Measurements from ENCODE around the gene CPN2. TPM values are rescaled to one million over a fixed set of nuclear protein-coding genes. Genes with fewer than 3 reads are reported as not detected.

Gene CPN2
- polyA plus RNA-seq, 3 donors, result 0.11 to 0.69 (median 0.65) TPM

DNA sequence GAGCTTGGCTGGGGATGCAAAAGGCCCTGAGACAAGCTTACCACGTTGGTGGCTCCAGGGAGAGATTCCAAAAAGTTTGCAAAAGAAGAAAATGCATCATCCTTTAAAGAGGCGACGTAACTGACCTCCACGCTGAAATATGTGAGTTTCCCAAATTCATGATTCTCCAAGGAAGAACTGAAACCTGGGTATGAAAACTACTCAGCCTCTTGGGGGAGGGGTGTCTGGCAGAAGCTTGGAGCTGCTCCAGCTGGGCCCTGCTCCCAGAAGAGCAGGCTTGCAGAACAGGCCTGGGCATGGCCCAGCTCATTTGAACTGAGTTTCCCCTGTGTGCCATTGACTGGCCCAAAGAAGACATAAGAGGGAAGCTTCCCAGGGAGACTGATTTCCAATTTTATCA is 20.5 kb downstream of the CPN2 start:
- DNase-seq (ENCODE audit: low read depth in 3 of 3, low spot score in 2 of 3), result no peak

DNA sequence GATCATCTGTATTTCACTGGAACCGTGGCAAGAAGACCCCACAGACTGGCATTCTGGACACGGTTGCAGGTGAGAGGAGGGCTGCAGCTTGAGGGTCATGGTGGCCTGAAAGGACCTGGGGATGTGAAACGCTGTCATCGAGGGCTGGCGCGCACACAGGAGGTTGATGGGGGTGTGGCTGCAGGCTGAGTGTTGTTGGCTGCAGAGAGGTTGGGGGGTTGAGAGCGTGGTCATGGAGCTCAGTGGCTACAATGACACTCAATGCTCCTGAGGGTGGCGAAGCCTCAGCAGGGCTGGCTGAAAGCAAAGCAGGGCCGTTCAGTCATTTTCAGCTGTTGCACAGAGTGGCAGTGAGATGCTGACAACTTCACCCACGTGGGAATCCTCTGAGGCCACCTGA is 21.0 kb downstream of the CPN2 start:
- no peak for DNase-seq (ENCODE audit: low read depth in 3 of 3, low spot score in 2 of 3)

DNA sequence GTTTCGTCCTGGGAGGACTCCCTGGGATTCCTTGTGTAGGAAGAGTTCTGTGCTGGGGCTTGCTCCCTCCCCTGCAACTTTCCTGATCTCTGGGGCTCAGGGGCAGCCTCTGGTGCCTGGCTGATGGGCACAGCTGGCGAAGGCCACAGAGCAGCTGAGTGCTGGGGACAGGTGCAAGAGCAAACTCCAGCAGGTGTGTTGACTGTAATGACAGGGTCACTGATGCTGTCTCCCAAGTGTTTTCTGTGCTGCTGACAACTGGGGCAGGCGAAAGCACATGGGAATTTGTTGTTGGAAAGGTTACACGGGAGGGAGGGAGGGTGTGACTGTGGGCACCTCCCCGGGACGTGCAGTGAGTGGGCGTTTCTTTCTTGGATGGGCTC is 21.6 kb downstream of the CPN2 start:
- no peak for DNase-seq (ENCODE audit: low read depth in 3 of 3, low spot score in 2 of 3)

DNA sequence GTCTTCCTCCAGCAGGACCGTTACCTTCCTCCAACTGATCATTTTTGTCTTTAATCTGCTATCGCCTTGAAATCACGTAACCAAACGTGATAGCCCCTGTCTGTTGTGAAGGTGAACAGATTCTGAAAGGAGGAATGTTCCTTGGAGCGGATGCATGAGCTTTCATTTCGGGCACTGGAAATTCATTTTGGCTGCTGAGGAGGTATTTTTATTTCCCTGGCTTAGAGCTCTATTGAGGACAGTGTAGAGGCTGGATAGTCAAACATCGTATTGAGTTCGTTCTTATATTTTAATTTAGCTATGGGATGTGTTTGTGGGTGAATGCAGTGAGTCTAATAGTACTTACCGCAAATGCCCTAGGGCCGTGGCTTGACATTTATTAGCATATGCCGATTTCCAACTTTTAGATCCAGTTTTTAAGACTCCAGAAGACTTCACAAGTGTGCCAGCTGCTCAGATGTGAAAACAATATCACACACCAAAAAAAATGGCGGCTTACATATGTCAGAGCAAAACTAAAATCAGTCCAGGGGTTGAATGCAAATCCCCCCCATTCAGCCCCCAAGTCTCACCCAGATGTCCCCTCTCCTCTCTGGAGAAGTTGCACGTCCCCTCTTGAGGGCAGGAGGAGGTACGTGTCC is 22.1 kb downstream of the CPN2 start:
- DNase-seq (ENCODE audit: low read depth in 3 of 3, low spot score in 2 of 3), result no peak

DNA sequence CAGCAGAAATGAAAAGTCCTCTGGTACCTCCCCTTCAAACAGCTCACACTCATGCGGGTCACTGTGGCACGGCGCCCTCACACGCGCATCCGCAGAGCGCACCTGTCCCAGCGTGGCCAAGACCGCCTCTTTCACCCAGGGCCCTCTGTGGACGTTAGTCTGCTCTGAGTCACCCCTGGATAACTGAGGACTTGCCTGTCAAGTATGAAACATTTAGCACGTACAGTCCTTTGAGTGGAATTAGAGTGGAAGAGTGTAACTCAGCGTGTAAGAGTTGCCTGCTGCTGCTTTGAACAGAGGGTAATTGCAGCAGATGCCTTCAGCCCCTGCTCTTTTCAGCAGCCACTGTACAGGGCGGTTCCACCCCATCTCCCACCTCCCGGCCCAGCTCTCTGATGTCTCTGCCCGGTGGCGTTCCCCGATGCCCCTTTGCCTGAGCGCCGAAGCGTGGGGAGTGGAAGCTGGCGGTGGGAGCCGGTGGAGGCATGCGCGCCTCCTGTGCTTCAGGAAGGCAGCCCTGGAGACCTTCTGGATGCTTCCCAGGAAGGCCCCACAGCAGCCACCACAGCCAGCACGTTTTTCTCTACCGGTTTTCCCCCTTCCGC is 23.0 kb downstream of the CPN2 start:
- no peak for DNase-seq (ENCODE audit: low read depth in 3 of 3, low spot score in 2 of 3)

DNA sequence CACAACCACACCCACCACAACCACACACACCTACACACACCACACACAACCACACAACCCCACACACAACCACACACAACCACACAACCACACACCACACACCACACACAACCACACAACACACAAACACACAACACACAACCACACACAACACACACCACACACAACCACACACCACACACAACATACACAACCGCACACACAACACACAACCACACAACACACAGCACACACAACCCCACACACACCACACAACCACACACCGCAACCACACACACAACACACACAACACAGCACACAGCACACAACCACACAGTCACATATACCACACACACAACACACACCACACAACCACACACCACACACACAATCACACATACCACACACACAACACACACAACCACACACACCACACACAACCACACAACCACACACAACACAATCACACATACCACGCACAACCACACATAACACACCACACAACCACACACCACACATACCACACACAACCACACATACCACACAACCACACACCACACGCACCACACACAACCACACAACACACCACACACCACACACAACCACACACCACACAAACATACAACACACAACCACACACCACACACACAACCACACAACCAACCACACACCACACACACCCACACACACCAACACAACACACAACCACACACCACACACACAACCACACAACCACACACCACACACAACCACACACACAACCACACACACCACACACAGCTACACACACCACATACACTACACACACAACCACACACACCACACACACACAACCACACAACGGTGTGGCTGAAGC is 23.7 kb downstream of the CPN2 start:
- DNase-seq (ENCODE audit: low read depth in 3 of 3, low spot score in 2 of 3), result no peak

DNA sequence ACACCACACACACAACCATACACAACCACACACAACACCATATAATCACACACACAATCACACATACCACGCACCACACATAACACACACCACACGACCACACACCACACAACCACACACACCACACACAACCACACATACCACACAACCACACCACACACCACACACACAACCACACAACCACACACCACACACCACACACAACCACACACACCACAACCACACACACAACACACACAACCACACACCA is 24.2 kb downstream of the CPN2 start:
- DNase-seq (ENCODE audit: low read depth in 3 of 3, low spot score in 2 of 3), result no peak

DNA sequence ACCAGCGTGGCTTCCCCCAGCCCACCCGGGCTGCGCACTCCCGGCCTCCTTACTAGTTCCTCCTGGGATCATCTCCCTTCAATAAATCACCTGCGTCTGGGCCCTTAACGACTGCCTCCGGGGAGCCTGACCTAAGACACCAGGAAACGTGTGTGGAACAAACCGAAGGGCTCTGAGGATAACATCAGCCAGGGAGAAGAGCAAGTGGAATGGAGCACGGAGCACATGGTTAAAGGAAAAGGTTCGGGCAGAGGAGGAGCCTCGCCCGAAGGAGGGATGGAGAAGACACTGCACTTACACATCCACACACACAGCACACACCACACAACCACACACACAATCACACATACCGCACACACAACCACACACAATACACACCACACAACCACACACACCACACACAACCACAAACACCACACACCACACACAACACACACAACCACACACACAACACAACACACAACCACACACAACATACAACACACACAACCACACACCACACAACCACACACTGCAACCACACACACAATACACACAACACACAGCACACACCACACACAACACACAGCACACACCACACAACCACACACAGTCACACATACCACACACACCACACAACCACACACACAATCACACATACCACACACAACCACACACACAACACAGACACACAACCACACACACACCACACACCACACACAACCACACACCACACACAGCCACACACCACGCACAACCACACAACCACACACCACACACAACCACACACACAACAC is 24.7 kb downstream of the CPN2 start:
- no peak for DNase-seq (ENCODE audit: low read depth in 3 of 3, low spot score in 2 of 3)

DNA sequence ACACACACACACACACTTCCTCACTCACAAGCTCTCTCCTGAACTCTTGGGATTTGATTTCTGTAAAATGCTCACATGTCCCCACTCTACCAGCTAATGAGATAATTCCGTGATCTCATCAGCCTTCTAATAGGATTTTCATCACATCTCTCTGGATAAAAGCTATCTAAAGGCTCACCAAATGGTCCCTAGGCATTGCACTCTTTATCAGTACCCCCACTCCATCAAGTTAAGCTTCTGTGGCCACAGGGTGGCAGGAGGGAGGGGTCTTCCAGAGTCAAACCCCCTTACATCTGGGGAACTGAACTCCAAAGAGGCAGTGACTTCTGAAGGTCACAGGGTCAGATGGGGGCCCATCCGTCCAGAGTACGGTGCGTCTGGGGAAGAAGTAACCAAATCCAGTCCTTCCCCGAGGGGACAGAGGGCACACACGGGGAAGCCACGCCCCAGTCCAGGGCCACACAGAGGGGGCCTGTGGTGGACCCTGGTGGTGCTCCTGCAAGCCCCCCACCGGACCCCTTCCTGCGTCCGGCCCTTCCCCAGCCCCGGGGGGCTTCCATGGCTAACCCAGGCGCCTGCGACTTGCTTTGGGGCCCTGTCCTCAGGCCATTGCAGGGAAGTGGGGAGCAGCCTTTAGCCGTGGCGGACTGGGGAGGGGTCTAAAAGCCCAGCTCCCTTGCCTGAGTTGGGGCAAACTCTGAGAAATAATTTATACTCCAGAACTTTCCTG is 25.5 kb downstream of the CPN2 start:
- no peak for DNase-seq (ENCODE audit: low read depth in 3 of 3, low spot score in 2 of 3)

DNA sequence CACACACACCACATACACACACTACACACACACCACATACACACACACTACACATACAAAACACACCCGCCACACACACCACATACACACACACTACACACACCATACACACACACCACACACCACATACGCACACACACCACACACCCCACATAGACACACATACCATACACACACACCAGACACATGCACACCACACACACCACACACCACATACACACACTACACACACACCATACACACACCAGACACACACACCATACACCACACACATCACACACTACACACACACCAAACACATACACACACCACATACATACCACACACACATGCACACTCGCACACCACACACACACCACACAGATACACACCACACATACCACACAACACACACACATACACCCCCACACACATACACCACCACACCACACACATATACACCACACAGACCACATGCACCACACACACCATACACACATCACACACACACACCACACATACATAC is 26.3 kb downstream of the CPN2 start:
- no peak for DNase-seq (ENCODE audit: low read depth in 3 of 3, low spot score in 2 of 3)

DNA sequence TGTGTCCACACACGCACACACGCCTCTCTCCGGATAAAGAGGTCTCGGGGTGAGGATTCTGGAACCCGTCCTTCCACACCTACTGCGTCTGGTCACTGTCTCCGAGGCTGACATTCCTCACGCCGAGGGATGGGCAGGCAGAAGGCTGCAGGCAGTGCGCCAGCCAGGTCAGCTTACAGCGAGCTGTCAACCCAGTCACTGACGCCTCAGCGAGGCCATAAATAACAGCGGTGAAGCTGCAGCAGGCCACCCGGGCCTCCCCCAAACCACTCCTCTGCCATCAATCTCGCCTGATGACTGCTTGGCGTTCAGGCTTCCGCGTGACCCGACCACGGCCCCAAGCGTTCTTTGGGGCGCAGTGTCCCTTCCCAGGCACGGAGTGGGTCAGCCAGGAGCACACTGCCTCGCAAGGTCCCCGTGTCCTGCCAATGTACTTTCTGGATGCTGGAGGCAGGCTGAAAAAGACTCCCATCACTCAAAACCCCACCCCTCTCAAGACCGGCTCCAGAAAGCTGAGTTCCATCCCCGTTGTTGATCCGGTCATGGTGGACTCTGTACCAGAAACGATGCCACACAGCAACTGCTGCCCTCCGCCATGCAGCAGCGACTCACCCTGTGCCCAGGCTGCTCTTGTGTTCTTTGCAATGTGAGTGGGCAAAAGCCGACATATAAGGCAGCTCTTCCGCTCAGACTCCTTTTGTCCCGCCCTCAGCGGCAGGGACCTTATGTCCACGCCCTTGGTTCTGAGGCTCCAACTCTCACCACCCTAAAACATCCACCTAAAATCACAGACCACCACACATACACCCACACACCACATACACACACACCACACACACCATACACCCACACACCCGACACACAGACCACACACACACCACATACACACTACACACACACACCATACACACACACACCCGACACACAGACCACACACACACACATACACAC is 27.1 kb downstream of the CPN2 start:
- DNase-seq (ENCODE audit: low read depth in 3 of 3, low spot score in 2 of 3), result peak in 1 of 3 donors; percentile 67

DNA sequence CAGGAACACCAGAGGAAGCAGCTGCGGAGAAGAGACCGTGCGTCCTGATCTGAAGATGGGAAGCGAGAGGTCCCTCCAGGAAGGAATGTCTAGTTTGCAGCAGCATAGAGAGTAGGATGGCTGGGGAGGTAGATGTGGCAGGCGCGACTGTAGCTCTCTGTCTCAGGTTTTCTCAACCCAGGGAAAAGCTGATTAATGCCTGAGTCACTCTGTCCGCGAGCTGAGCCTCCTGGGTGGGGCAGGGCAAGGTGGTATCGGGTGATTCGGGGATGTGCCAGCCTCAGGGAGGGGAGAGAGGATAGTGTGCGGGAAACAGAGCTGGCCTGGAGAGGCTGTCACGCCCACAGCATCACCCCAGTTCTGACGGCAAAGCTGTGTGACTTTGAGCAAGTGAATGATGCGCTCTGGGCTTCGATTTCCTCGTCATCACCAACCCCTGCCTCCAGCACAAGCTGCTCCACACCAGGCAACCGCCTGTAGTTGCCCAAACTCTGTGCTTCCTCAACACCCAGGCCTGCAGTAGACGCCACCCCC is 28.4 kb downstream of the CPN2 start:
- no peak for DNase-seq (ENCODE audit: low read depth in 3 of 3, low spot score in 2 of 3)

DNA sequence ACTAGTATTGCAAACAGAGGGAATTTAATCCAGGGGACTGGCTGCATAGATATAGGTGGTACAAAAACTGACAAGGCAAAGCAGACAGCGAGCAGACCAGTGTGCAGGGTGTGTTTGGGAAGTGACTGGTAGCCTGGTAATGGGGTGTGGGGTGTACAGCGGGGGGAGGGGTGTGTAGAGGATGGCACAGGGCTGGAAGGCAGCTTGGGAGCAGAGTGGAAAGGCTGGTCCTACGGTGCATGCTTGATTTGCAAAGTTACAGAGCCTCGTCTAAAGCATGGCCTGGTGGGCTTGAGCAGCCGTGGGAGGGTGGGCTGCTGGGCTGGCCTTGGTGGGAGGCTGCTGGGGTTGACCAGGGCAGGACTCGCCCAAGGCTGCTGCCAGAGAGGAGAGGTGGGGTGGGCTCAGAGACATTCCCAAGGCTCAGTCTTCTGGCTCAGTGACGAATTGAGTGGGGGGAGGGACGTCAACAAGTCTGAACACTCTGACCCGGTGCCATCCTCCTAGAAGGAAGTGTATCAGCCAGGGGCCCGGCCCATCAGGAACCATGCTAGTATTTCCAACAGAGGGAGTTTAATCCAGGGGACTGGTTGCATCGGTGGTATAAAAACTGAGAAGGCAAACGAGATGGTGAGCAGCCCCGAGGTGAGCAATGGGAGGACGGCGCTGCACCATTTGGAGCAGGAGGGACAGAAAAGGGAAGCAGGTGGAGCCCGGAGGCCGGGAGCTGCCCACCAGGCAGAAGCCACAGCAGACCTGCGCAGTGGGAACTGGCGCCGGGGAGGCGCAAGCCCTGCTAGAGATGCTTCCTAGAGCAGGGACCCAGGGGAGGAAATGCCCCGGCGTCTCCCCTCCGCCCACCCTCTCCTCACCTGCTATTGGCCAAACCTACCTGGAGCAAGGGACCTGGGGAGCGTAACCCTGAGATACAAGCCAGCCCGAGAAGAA is 29.2 kb downstream of the CPN2 start:
- no peak for DNase-seq (ENCODE audit: low read depth in 3 of 3, low spot score in 2 of 3)

DNA sequence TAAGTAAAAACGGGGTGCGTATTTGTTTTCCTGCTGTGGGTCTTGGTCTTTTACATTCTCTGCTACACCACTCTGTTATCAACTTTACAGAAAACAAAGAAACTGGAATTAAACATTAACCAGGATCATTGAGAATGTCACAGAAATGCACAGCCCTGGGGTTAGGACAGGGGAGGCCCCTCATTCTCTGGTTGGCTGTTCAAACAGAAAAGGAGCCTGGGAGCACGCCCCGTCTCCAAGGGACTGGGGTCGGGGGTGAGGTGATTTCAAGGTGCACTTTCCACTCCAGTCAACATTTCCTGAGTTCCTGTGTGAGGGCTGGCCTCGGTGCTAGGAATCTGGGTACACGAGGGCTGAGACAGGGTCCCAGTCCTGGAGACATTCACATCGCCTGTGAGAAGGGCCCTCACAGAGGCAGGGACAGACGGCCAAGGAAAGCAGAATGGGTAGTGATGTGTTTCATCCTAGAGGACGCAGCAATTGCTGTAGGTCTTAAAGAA is 30.3 kb downstream of the CPN2 start:
- no peak for DNase-seq (ENCODE audit: low read depth in 3 of 3, low spot score in 2 of 3)

DNA sequence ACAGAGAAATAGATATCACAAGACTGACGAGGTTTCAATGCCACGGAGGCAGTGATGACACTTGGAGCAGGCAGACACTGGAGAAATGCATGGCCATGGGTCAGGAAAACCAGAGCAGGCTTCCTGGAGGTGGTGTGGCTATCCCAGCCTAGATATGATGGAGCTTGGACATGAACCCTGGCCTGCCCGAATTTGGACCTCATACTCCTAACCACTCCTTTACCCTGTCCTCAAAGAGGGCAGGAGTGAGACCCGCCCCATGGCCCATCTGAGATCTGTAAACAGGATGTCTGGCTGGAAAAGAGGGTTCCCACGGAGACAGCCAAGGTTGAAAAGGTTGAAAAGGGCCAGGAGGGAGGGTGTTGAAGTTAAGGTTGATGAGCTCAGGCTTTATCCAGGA is 31.0 kb downstream of the CPN2 start:
- no peak for DNase-seq (ENCODE audit: low read depth in 3 of 3, low spot score in 2 of 3)

DNA sequence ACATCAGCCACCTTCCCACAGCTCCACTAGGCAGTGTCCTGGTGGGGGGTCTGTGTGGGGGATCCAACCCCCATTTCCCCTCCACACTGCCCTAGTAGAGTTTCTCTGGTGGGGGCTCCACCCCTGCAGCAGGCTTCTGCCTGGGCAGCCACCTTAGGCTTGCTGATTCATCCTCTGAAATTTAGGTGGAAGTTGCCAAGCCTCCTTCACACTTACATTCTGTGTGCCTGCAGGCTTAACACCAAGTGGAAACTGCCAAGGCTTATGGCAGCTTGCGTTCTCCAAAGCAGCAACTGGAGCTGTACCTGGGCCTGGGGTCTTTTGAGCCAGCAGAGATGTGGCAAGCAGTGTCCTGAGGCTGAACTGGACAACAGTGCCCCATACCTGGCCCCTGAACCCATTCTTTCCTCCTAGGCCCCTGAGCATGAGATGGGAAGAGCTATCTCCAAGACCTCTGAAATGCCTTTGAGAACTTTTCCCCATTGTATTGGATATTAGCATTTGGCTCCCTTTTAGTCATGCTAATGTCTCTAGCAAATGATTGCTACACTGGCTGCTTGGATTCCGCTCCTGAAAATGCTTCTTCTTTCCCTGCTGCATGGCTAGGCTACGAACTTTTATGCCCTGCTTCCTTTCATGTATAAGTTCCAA is 32.5 kb downstream of the CPN2 start:
- DNase-seq (ENCODE audit: low read depth in 3 of 3, low spot score in 2 of 3), result no peak

DNA sequence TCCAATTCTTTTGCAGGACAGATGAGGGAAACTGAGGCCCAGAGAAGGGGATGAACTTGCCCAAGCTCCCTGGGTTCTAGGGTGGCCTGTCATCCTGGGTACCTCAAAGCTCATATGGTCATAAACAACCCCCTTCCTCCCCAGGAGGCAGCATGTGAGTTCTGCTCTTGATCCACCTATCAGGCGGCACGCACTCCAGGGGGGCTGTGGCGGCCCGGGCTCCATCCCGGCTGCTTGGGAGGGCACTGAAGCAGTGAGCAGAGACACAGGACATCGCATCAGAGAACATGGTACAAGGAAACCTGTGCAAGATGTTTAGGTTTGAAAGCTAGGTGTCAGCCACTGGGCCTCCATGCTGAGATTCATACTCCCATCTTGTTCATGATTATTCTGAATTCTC is 34.2 kb downstream of the CPN2 start:
- no peak for DNase-seq (ENCODE audit: low read depth in 3 of 3, low spot score in 2 of 3)

DNA sequence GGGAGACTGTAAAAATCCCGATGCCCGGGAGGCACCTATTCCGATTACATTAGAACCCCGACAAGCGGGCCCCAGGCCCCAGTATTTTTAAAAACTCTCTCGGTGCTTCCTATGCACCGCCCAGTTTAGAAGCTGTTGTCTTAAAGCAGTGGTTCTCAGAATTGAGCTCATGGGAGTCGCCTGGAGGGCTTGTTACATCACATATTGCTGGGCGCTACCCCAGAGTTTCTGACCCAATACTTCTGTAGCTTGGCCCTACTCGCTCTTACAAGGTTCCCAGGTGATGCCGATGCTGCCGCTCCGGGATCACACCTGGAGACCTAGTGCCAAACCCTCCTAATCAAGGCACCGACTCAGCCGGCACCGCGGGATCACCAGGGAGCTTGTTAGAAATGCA is 35.2 kb downstream of the CPN2 start:
- no peak for DNase-seq (ENCODE audit: low read depth in 3 of 3, low spot score in 2 of 3)
